HAP-1 (cell line): ENCODE data around the gene IL33.

Source experiments
- DNase-seq, 2 experiments: peaks; one replicate each; pipeline ENCODE4 v3.0.0-alpha.2; 2016 to 2020; ENCODE audit warnings: low spot score in 2 of 2
- H3K27me3 ChIP-seq: fragments of 250-450 bp; sonication (Bioruptor Pico); 2 replicates; pipeline ENCODE4 v1.5.1; 2020; ENCODE audit warnings: low read depth, mild to moderate bottlenecking, moderate library complexity
- H3K36me3 ChIP-seq: fragments of 250-450 bp; sonication (Bioruptor Pico); replicated peaks from 2 replicates; pipeline ENCODE4 v1.5.1; 2020; ENCODE audit warnings: mild to moderate bottlenecking
- H3K4me1 ChIP-seq: fragments of 250-450 bp; sonication (Bioruptor Pico); 2 replicates; pipeline ENCODE4 v1.5.1; 2020; ENCODE audit warnings: mild to moderate bottlenecking
- H3K4me3 ChIP-seq: fragments of 250-450 bp; sonication (Bioruptor Pico); 2 replicates; pipeline ENCODE4 v1.5.1; 2020; ENCODE audit warnings: mild to moderate bottlenecking, moderate library complexity
- H3K9me3 ChIP-seq: fragments of 250-450 bp; sonication (Bioruptor Pico); 2 replicates; pipeline ENCODE4 v1.5.1; 2020; ENCODE audit warnings: mild to moderate bottlenecking, moderate library complexity
- in situ Hi-C: fragments of 300-500 bp; cut with MboI; formaldehyde crosslinking; loops from 3 replicates; pipeline ENCODE4 v1.14.3; 2020; ENCODE audit warnings: low sequenced_read_pairs, inconsistent platforms, mixed read lengths

IL33 gene

DNA sequence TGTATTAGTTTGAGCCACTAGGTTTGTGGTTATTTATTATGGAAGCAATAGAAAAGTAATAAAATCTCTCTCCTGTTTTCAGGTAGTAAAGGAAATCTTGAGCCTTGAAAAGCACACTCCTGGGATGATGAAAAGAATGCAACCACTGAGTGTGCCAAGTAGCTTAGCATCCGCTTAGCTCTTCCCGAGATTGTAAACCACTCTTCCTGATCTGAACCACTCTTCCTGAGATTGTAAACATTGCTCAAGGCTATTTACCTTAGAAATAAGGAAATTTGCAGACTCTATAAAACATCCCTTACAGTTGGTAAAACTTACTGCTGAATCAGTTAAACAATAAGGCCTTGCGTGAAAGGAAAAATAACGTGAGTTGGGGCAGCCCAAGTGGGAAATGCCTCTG, 17.4 kb upstream of the IL33 start:
- Histone ChIP-seq H3K27me3 (no peaks in the 10 kb centered on the region), H3K4me1 (no peaks in the 10 kb centered on the region), H3K36me3 (no peaks in the 10 kb centered on the region), H3K9me3 (no peaks in the 10 kb centered on the region), H3K4me3 (no peak overlapping the region)
- in situ Hi-C loops, result no loop called here
- DNase-seq, result no peak

DNA sequence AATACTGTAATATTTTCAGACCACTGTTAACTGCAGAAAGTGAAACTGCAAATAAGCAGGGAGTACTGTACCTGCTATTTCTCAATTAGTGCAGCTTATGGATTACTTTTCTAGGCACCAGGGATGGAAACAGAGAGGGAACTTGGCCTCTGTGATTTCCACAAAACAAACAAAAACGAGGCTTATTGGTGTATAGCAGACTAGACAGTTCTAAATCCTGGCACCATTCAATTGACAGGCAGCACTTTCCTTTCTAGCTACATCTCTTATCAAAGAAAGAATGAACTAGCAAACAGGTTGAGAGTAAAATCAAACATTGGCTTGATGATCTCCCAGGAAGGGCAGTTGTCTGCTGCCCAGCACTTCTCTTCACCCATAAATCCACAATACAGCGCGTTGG, 16.0 kb upstream of the IL33 start:
- Histone ChIP-seq H3K4me1 (no peaks in the 10 kb centered on the region), H3K27me3 (no peaks in the 10 kb centered on the region), H3K4me3 (no peak overlapping the region), H3K9me3 (no peaks in the 10 kb centered on the region), H3K36me3 (no peaks in the 10 kb centered on the region)
- in situ Hi-C loops, result no loop called here
- DNase-seq, result no peak

DNA sequence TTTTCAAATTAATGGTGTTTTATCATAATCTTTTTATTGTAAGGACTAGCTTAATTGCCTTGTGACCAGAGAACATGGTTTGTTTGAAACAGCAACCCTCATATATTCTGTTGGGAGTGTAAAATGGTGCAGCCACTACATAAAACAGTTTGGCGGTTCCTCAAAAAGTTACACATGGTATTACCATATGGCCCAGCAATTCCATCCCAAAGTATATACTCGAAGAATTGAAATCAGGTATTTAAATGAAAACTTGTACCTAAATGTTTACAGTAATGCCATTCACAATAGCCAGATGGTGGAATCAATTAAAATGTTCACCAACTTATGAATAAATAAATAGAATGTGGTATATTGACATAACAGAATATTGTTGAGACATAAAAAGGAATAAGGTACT, 14.8 kb upstream of the IL33 start:
- H3K9me3 ChIP-seq, result no peaks in the 10 kb centered on the region
- in situ Hi-C loops, result no loop called here
- H3K27me3 ChIP-seq, result no peaks in the 10 kb centered on the region
- no peak for DNase-seq
- H3K4me3 ChIP-seq, result no peak overlapping the region
- H3K36me3 ChIP-seq, result no peaks in the 10 kb centered on the region
- H3K4me1 ChIP-seq, result no peaks in the 10 kb centered on the region

DNA sequence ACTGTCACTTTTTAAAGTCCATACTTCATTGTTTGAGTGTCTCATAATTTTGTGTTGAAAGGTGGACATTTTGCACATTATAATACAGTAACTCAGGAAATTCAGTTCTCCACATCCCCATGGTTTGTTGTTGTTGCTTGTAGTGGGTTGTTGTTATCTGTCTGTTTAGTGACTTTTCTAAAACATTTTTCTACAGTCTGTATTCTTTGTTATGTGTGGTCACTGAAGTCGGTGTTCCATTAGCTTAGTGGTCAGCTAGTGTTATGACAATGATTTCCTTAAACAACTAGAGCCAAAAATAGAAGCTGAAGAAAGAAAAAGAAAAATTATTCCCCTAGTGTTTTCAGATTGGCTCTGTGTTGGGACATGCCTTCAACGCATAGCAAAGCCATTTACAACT, 5.6 kb upstream of the IL33 start:
- Histone ChIP-seq H3K36me3 (no peaks in the 10 kb centered on the region), H3K4me3 (no peak overlapping the region), H3K9me3 (no peaks in the 10 kb centered on the region; the same call in none of the 2 replicates), H3K27me3 (no peaks in the 10 kb centered on the region), H3K4me1 (peaks cover 5% of the 10 kb centered on the region)
- DNase-seq, result no peak
- in situ Hi-C loops, result no loop called here

DNA sequence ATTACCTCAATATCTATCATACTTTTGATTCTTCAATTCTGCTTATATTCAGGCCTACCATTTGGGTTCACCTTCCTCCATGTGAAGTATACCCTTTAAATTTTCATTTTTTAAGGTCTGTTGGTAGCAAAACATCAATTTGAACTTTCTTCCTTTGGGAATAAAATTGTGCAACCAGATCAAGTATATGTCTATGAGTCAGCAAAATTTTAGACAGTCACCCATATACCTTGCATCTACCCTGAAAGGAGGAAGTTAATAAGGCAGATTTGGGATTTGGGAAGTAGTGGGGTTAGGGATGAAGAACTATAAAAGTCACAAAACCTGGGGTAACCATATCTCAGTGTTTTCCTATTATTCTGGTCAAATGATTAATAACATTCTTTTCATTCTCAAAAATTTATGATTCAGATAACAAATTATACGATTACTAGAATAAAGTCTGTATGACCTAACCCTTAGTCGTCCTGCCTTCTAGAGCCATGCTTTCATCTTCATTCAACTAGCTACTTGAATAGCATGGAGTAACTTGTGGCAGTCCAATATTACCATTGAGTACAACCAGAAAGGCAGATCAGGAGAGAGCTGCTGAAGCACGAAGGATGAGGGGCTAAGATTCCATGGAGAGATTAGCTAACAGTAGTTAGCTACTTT, 2.8 kb upstream of the IL33 start:
- Histone ChIP-seq H3K4me3 (no peak overlapping the region), H3K27me3 (no peaks in the 10 kb centered on the region), H3K4me1 (peaks cover 10% of the 10 kb centered on the region), H3K9me3 (no peaks in the 10 kb centered on the region; the same call in none of the 2 replicates), H3K36me3 (no peaks in the 10 kb centered on the region)
- no peak for DNase-seq
- in situ Hi-C loops, result no loop called here

DNA sequence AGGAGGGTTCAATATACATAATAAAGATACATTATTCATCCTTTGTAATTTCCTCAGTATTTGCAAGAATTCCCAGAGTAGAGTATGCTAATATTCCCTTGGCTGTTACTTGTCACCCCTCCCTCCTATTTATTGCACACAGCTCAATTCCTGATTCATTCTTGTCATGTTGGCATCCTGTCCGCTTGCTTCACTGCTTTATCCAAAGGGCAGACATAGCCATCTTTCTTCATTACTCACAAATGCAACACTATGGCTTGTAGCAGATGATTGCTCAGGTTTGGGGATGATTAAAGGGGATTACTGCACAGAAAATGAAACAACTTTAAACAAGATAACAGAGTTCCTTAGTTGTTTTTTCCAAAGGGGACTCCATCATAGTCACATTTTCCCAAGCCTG, 1.2 kb upstream of the IL33 start:
- Histone ChIP-seq H3K9me3 (no peaks in the 10 kb centered on the region; the same call in none of the 2 replicates), H3K27me3 (no peaks in the 10 kb centered on the region), H3K36me3 (no peaks in the 10 kb centered on the region), H3K4me1 (peaks cover 10% of the 10 kb centered on the region), H3K4me3 (no peak overlapping the region)
- in situ Hi-C loops, result no loop called here
- peak in 1 of 2 experiments; percentile 28 for DNase-seq

DNA sequence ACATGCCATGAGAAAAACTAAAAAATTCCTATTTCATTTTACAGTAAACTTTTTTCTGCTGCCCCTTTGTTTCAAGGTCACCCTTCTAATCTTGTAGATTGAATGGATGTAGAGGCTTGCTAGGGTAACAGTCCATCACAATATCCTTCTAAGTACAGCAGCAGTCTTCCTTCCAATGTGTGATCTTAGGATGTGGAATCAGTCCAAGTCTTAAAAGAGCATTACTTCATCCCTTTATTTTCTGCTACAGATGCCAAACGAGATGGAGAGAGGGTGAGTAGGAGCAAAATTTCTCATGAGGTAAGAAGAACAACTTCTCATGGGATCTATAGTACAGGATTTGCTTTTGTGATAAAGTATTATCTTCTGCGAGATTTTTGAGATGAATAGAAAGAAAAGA, 704 bp upstream of the IL33 start:
- H3K9me3 ChIP-seq, result no peaks in the 10 kb centered on the region; the same call in none of the 2 replicates
- H3K4me3 ChIP-seq, result no peak overlapping the region
- no peaks in the 10 kb centered on the region for H3K27me3 ChIP-seq
- no peak for DNase-seq
- peaks cover 10% of the 10 kb centered on the region for H3K4me1 ChIP-seq
- H3K36me3 ChIP-seq, result no peaks in the 10 kb centered on the region
- in situ Hi-C loops, result no loop called here

DNA sequence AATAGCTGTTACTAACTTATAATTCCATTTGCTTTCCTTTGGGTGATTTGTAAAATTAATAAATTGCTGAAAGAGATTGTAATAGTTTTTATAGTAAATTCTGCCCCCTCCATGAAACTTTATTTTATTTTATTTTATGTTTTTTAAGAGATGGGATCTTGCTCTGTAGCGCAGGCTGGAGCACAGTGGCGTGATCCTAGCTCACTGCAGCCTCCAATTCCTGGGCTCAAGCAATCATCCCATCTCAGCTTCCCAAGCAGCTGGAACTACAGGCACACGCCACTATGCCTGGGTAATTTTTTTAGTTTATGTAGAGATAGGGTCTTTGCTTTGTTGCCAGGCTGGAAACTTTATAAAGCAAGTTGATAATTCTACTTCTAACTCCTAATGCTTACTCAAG, 395 bp downstream of the IL33 start:
- no peak for DNase-seq
- Histone ChIP-seq H3K36me3 (no peaks in the 10 kb centered on the region), H3K4me3 (no peak overlapping the region), H3K9me3 (no peaks in the 10 kb centered on the region; the same call in 1 of the 2 replicates), H3K27me3 (no peaks in the 10 kb centered on the region), H3K4me1 (peaks cover 10% of the 10 kb centered on the region)
- in situ Hi-C loops, result no loop called here

DNA sequence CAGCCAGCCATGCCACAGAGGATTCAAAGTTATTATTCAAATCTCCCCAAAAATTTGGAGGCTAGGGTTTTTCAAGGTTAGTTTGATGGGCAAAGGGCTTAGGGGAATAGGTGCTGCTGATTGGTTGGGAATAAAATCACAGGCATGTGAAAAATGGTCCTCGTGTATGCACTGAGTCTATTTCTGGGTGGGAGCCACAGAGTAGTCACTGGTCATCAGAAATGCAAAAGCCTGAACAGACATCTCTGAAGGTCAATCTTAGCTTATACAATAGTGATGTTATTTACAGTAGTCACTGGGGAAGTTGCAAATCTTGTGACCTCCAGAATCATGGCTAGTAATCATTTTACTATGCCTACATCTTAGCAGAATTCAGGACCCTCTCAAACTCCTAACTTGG, 1.3 kb downstream of the IL33 start:
- Histone ChIP-seq H3K4me1 (peaks cover 10% of the 10 kb centered on the region), H3K4me3 (no peak overlapping the region), H3K27me3 (0 out of 2 replicates have a peak, but pooled peaks cover 6% of the 10 kb centered on the region), H3K9me3 (no peaks in the 10 kb centered on the region; the same call in 1 of the 2 replicates), H3K36me3 (no peaks in the 10 kb centered on the region)
- in situ Hi-C loops, result no loop called here
- no peak for DNase-seq

DNA sequence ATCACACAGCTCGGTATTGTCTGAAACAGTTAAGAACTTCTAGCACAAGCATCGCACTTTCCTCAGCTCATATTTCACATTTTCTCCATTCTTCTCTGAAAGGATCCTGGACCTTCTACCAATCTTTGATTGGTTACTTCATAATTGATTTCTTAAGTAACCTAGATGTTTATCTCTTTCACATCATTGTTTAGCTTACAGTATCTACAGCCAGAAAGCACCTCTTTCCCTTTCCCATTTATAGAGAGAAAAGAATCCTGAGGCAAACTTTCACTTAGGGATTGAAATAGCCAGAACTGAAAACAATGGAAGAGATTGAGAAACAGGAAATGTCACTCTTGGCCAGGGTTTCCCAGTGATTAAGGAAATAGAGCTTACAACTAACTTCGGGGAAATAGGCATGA, 2.5 kb downstream of the IL33 start:
- H3K4me1 ChIP-seq, result peaks cover 10% of the 10 kb centered on the region
- H3K4me3 ChIP-seq, result no peak overlapping the region
- H3K36me3 ChIP-seq, result no peaks in the 10 kb centered on the region
- H3K9me3 ChIP-seq, result no peaks in the 10 kb centered on the region
- DNase-seq, result peak in 1 of 2 experiments; percentile 67
- H3K27me3 ChIP-seq, result 0 out of 2 replicates have a peak, but pooled peaks cover 8% of the 10 kb centered on the region
- in situ Hi-C loops, result no loop called here

DNA sequence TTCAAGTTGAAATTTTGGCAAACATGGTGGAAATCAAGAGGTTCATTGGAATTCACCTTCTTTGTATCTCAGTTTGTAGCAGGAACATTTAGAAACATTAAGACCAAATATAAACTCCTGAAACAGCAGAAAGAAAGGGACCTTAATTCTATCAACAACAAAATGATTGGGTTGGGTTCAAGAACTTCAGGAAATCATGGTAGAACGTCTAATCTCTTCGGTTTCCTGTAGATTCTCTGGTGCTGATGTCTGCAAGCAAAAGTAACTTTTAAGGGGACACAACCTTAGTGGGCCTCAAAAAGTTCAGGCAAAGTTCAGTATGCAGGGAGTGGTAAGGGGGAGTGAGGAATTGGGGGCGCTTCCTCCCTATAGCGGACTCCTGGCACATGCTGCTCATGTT, 3.4 kb downstream of the IL33 start:
- 0 out of 2 replicates have a peak, but pooled peaks cover 8% of the 10 kb centered on the region for H3K27me3 ChIP-seq
- in situ Hi-C loops, result no loop called here
- peaks cover 10% of the 10 kb centered on the region for H3K4me1 ChIP-seq

DNA sequence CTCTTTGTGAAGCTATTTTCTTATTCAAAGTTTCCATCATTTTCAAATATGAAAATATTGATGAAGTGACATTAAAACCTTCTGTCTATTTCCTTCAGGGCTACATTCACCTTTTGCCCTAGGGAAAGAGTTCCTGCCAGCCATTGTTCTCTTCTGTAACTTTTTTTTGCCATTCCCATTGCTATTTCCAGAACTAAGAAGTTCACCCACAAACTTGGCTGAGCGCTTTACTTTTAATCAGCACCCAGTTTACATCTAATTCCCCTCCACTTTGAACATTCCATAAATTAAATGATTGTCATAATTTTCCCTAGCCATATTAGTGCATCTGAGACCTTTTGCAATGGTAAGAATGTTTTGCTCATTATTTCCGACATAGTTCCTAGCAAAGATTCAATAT, 4.4 kb downstream of the IL33 start:
- in situ Hi-C loops, result no loop called here

More for the DNA sequence above, 3.4 kb downstream of the IL33 start:
- H3K4me3 ChIP-seq, result no peak overlapping the region
- DNase-seq, result no peak
- H3K9me3 ChIP-seq, result no peaks in the 10 kb centered on the region
- no peaks in the 10 kb centered on the region for H3K36me3 ChIP-seq

DNA sequence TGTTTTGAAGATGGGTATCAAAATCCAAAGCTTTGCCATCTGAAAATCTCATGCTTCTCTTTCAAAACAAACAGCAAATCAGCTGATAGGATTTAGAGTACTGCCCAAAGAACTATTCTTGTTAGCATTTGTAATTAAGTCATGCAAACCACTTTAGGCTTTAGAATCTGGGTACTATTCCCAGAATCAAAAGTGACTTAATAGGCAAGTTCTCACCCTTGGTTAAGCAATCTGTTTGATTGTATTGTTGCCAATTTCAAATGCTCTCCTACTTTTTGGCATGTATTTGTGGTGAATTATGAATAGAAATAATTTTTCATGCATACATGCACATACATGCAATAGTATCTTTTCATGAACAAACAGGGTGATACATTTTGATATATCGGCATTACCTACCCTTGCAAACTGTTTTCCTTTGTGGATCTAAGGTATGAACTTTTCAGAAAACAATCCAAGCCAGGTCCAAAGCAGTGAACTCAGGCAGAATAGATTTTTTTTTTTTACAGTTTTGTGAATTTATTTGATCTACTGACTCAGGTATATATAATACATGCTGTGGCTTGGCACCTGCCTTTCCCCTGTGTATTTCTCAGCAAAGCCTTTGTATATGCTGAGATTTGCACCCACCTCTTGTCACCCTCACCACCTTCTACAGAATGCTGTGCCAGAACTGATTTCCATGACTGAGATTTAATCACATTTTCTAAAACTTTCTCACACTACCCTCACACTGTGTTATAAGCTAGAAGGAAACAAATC, 9.0 kb downstream of the IL33 start:
- H3K36me3 ChIP-seq, result no peaks in the 10 kb centered on the region
- H3K4me3 ChIP-seq, result no peak overlapping the region
- no peak for DNase-seq
- H3K27me3 ChIP-seq, result 0 out of 2 replicates have a peak, but pooled peaks cover 8% of the 10 kb centered on the region
- H3K9me3 ChIP-seq, result no peaks in the 10 kb centered on the region
- in situ Hi-C loops, result no loop called here
- H3K4me1 ChIP-seq, result no peaks in the 10 kb centered on the region

More for the DNA sequence above, 4.4 kb downstream of the IL33 start:
- H3K4me3 ChIP-seq, result no peak overlapping the region
- no peak for DNase-seq
- H3K4me1 ChIP-seq, result peaks cover 5% of the 10 kb centered on the region
- H3K36me3 ChIP-seq, result no peaks in the 10 kb centered on the region
- no peaks in the 10 kb centered on the region for H3K9me3 ChIP-seq
- H3K27me3 ChIP-seq, result 0 out of 2 replicates have a peak, but pooled peaks cover 8% of the 10 kb centered on the region

DNA sequence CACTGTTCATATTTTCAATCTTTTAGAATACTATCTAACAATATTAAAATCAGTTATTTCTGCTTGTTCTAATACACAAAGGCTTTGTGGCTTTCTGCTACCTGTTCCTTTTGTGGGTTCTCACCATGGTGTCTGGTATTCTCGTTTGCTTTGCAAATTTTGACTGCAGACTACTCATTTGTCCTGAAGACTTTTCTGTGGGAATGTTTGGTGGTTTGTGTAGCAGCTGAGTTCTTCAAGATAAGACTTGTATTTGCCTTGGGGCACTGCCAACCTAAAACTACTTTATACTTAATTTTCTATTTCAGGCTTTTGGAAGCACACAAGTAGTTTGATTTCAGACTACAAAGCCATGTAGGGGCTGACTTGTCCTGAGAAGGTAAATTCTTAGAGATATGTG, 11.1 kb downstream of the IL33 start:
- no peak for DNase-seq
- in situ Hi-C loops, result no loop called here
- 0 out of 2 replicates have a peak, but pooled peaks cover 3% of the 10 kb centered on the region for H3K27me3 ChIP-seq
- H3K36me3 ChIP-seq, result no peaks in the 10 kb centered on the region
- no peaks in the 10 kb centered on the region for H3K9me3 ChIP-seq
- H3K4me1 ChIP-seq, result no peaks in the 10 kb centered on the region
- H3K4me3 ChIP-seq, result no peak overlapping the region
